HFF-Myc (cell line): Measurements from ENCODE around the gene ZNF423.

Experiments used
- DNase-seq: peaks from one replicate; pipeline ENCODE4 v3.0.0-alpha.2; 2011; ENCODE audit warnings: low read depth; ENCODE audit errors: extremely low read depth
- H3K4me3 ChIP-seq: replicated peaks from 2 replicates; pipeline ENCODE4 v1.5.1; 2011; ENCODE audit warnings: low read depth, mild to moderate bottlenecking, control low read depth, low read length
- CTCF ChIP-seq: IDR thresholded peaks from 2 replicates; pipeline ENCODE4 v1.5.1; 2012; ENCODE audit warnings: mild to moderate bottlenecking, low read depth, low read length, control low read depth; ENCODE audit errors: missing control alignments

Gene ZNF423

GRCh38 chr16:49637511-49637910, 218.4 kb downstream of the ZNF423 start:
- DNase-seq = no peak
- no peak overlapping the region for H3K4me3 ChIP-seq
- TF ChIP-seq CTCF = no peak

- no peak overlapping the region for H3K4me3 ChIP-seq
- DNase-seq = no peak
- TF ChIP-seq CTCF = no peak
Observed at GRCh38 chr16:49636608-49637007, 219.3 kb downstream of the ZNF423 start.

- H3K4me3 ChIP-seq = no peak overlapping the region
- DNase-seq = no peak
- no peak for TF ChIP-seq CTCF
Observed at GRCh38 chr16:49635591-49636581, 220.0 kb downstream of the ZNF423 start.

- TF ChIP-seq CTCF = no peak
- DNase-seq = no peak
- no peak overlapping the region for H3K4me3 ChIP-seq
Observed at GRCh38 chr16:49635009-49635350, 220.9 kb downstream of the ZNF423 start.

GRCh38 chr16:49634235-49635008, 221.5 kb downstream of the ZNF423 start:
- no peak for DNase-seq
- TF ChIP-seq CTCF = no peak
- H3K4me3 ChIP-seq = no peak overlapping the region

- no peak overlapping the region for H3K4me3 ChIP-seq
- no peak for DNase-seq
- TF ChIP-seq CTCF = no peak
Observed at GRCh38 chr16:49632795-49633184, 223.1 kb downstream of the ZNF423 start.
